HG03520 (cell line): Measurements from ENCODE around the gene KXD1.
"Not testable (repeated sequence)": the region's sequence is repeated elsewhere in the genome, so short reads cannot be mapped to it uniquely, and the experiment has no call there.

Experiments
- ATAC-seq: cut with Tn5 transposase; IDR thresholded peaks from one replicate; pipeline ENCODE4 v1.9.1; 2021; ENCODE audit warnings: mild to moderate bottlenecking, moderate library complexity; ENCODE audit not compliant: unreplicated experiment

KXD1 gene

DNA sequence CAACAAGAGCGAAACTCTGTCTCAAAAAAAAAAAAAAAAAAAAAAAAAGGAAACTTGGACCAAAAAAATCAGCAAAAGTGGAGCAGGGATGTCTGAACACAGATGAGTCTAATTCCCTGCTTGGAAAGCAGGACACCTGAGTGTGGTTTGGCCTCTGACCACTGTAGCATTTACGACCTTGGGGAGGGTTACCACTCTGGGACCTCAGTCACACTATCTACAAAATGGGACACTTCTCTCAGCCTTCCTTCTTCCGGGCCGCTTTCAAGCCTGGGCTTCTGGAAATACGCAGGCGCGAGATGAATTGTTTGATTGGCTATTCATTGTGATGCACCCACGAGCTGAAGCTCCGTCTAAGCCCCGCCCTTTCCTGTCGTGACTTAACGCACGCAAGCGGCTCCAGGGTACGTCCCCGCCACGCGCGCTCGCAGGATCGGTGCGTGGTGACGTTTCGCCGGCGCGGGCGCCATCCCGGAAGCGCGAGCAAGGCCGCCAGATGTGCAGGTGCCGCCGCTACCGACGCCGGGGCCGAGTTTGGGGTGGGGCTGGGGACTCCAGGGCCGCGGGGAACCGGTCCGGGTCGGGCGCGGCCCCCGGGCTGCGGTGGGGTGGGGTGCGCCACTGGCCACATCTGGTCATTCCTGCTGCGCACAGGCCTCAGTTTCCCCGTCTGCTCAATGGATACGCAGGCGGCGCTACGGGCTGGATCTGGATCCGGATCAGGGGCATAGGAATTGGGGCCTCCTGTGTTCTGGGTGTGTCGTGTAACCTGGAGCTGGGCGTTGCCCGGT, at the start of gene KXD1:
TSS of gene KXD1 (plus strand) at position 460 of the 791 bp plus-strand sequence. CDS start 4,187 bp downstream, outside the sequence.
- ATAC-seq = peak; percentile 94

DNA sequence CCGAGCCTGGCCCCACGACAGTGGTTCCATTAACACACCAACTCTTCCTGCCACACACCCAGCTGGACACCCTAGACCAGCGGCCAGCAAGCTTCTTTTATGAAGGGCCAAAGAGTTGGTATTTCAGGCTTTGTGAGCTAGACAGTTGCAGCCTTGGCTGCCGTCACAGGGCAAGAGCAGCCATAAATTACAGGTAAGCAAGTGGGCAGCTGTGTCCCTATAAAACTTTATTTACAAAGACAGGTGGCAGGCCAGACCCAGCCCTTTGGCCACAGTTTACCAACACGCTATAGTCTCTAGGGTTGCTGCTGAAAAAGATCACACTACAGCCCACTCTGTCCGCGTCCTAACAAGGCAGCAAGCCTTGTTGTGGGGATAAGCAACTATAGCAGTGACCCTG, 49.1 kb upstream of the KXD1 start:
- ATAC-seq = no peak

GRCh38 chr19:18510216-18510615, 47.5 kb upstream of the KXD1 start:
- no peak for ATAC-seq

- no peak for ATAC-seq
These were observed 43.8 kb upstream of the KXD1 start for GRCh38 chr19:18513868-18514267.

DNA sequence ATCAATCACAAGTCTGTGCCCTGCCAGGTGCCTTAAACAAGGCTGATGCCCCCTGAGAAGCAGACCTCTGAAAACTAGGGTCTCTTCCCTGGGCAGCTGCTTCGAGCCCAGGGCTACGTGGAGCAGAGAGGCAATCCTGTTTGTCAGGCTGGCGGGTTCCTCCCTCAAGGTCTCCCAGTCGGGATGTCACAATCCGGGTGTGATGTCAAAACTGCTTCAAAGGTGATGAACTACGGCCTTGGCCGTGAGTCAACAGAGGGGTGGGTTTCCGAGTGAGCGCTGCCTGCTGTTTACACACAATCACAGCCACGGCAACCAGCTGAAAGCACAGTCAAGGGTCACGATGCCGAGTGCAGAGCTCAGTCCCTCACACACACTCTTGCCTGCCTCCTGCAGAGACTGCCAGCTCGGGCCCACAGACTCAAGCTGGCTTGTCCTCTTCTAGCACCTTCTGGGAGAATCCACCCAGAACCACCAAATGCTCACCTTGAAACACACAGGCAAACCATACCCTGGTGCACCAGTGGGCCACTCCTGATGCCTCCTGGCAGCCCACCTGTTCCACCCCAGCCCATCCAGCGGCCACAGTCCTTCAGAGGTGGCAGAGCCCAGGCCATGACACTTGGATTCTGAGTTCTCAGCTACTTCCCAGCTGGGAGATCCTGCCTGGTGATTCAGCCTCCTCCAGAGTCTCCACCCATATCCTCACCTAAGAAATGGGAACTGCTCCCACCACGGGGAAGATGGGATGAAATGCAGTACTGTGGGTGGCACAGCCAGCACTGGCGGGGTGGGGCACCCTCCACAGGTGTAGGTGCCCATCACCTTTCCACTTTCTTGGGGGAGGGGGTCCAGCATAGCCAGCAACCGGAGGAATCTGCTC, 42.6 kb upstream of the KXD1 start:
- no peak for ATAC-seq

DNA sequence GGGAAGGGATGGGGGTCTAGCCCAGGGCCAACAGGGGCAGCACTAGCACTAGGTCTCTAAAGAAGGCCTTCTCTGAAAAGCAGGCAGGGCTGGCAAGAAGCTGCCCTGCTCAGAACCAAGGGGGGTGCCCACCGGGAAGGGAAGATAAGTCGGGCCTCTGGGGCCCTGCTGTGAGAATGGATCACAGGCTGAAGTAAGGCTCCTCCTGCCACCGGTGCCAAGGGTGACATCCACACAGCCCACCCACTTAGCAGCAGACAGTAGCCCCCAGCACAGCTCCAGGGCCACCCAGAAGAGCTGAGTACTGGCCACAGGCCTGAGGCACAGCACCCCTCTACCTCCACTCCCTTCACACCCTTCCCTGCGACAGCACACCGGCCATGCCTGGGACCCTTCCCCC, 41.7 kb upstream of the KXD1 start:
- ATAC-seq = no peak

- ATAC-seq = no peak
These were observed 40.1 kb upstream of the KXD1 start for GRCh38 chr19:18517606-18518005.

GRCh38 chr19:18518639-18519038, 39.0 kb upstream of the KXD1 start:
- ATAC-seq = no peak

GRCh38 chr19:18519962-18520847, 37.5 kb upstream of the KXD1 start:
- no peak for ATAC-seq

GRCh38 chr19:18520848-18521691, 36.6 kb upstream of the KXD1 start:
- ATAC-seq = no peak

DNA sequence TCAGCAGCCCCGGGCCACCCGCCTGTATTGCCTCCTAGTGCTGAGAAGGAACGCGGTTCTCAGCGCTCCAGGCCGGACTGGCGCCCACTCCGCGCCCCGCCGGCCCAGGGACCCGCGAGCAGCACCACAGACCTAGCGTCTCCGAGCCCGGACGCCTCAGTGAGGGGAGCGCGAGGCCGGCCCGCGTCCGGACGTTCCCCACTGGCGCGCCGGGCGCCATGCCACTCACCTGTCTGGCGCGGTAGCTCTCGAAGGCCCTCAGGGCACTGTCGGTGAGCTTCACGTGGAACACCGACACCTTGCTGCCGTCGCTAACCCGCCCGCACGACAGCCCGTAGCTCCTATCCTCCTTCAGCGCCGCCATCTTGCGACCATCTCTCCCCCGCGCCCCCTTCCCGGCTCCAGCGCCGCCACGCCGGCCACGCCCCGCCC, 36.0 kb upstream of the KXD1 start, which contains the start of gene ELL:
TSS of gene ELL (minus strand) at position 379 of the 432 bp plus-strand sequence. CDS start at position 364, 15 bp downstream.
- ATAC-seq = peak; percentile 7

DNA sequence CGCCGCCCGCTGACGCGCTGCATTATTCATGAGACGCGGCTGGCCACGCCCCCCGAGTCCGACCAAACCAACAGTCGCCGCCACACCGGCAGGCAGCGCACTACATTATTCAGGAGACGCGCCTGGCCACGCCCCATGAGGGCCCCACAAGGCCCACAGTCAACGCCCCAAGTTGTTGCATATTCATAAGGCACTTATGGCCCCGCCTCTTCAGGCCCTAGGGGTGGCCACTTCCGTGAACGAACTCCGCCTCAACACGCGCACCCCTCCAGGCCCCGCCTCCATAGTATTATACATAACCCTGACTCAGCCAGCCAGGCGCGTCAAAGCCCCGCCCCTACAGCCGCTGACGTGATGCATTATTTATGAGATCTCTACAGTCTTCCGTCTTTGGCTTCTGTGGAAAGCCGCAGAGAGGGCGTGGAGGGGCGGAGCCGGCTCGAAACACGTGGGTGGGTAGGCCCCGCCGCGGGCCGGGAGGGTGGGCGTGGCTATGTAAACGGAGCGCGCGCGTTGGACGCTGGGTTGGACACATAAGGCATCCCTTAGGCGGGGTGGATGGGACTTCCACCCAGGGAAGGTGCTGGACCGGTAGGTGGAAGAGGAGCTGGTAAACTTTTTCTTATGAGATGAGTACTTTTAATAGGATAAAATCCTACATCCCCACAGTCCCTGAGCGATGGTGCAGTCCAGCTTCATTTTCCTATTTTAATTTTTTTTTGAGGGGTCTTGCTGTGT, 35.4 kb upstream of the KXD1 start:
- ATAC-seq = peak; percentile 80

DNA sequence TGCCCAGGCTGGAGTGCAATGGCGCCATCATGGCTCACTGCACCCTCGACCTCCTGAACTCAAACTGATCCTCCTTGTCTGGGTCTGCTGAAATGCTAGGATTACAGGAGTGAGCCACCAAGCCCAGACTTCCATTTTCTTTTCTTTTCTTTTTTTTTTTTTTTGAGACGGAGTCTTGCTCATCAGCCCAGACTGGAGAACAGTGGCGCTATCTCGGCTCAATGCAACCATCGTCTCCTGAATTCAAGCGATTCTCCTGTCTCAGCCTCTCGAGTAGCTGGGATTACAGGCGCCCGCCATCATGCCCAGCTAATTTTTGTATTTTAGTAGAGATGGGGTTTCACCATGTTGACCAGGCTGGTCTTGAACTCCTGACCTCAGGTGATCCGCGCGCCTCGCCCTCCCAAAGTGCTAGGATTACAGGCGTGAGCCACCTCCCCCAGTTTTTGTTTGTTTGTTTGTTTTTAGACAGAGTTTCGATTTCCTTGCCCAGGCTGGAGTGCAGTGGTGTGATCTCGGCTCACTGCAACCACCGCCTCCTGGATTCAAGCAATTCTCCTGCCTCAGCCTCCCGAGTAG, 34.7 kb upstream of the KXD1 start:
- not testable (repeated sequence) for ATAC-seq

DNA sequence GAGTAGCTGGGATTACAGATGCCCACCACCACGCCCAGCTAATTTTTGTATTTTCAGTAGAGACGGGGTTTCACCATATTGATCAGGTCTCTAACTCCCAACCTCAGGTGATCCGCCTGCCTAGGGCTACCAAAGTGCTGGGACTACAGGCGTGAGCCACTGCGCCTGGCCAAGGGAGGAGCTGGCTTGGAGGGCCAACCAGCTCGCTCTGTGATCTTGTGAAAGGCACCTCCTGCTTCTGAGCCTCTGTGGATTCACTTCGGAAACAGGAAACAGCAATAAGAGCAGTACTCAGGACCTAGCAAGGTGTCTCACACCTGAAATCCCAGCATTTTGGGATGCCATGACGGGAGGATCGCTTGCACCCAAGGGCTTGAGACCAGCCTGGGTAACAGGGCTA, 33.8 kb upstream of the KXD1 start:
- no peak for ATAC-seq

DNA sequence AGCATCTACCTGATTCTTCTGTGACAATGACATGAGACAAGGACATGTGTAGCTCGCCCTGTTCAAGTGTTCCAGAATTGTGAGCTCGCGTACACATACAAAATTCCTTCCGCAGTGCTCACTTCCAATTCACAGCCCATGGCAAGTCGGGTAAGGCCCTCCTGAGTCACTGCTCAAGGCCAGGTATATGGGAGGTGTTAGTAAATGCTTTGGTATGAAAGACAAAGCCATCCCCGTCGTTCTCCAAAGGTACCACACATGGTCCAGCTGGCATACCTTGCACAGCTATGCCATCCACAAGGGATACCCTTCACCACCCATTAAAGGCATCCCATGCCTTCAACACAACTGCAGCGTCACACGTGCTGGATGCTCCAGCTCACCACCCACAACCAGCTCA, 31.4 kb upstream of the KXD1 start:
- ATAC-seq = no peak

- no peak for ATAC-seq
These were observed 27.9 kb upstream of the KXD1 start for GRCh38 chr19:18529782-18530181.

- no peak for ATAC-seq
These were observed 26.2 kb upstream of the KXD1 start for GRCh38 chr19:18531485-18531884.

- no peak for ATAC-seq
These were observed 25.3 kb upstream of the KXD1 start for GRCh38 chr19:18532168-18532890.
